Activated naive CD8-positive, alpha-beta T cell treated with anti-CD3 and anti-CD28 coated beads, Interleukin-2, amount 10 ng/mL, durations not matched to agents 7 days and 5 days (primary cell): ENCODE measurements around the gene ST8SIA4. TPM values are rescaled to one million over a fixed set of nuclear protein-coding genes. Genes with fewer than 3 reads are reported as not detected.

Source experiments
- ATAC-seq: fragments of 150-1000 bp; cut with Tn5 transposase; one replicate; pipeline ENCODE4 v1.10.0; 2021; ENCODE audit warnings: low read depth, moderate library complexity
- POLR2A ChIA-PET: fragments of 350-600 bp; sonication (Branson Sonifier 250); formaldehyde crosslinking; loops from one replicate; lab custom pipeline; 2021; ENCODE audit warnings: antibody characterized with exemption; lab: Charles Lee
- DNase-seq: peaks from one replicate; pipeline ENCODE4 v3.0.0; 2021
- H3K27ac Mint-ChIP-seq: one replicate; pipeline ENCODE4 v1.8.0; 2022; ENCODE audit warnings: mild to moderate bottlenecking, mixed read lengths
- H3K27me3 Mint-ChIP-seq: one replicate; pipeline ENCODE4 v1.8.0; 2022; ENCODE audit warnings: mild to moderate bottlenecking, moderate library complexity, mixed read lengths
- H3K36me3 Mint-ChIP-seq: one replicate; pipeline ENCODE4 v1.8.0; 2021; ENCODE audit warnings: mild to moderate bottlenecking, mixed read lengths
- H3K4me1 Mint-ChIP-seq: one replicate; pipeline ENCODE4 v1.8.0; 2021; ENCODE audit warnings: mixed read lengths
- H3K4me3 Mint-ChIP-seq: one replicate; pipeline ENCODE4 v1.8.0; 2022; ENCODE audit warnings: mild to moderate bottlenecking, moderate library complexity, mixed read lengths
- H3K9me3 Mint-ChIP-seq: one replicate; pipeline ENCODE4 v1.8.0; 2021; ENCODE audit warnings: mixed read lengths
- total RNA-seq, 2 experiments: library from RNA; stranded (reverse); gene quantifications; one replicate each; pipeline ENCODE4 v1.2.3, GENCODE V29; 2021

Gene ST8SIA4
- total RNA-seq, 2 experiments from 2014 or later, result 37.0 to 39.2 TPM

- Mint-ChIP-seq H3K36me3 (peaks cover 6% of the 10 kb centered on the region), H3K4me3 (peak overlapping the region; percentile 81), H3K4me1 (peaks cover 23% of the 10 kb centered on the region), H3K27me3 (no peaks in the 10 kb centered on the region), H3K9me3 (no peaks in the 10 kb centered on the region), H3K27ac (peak overlapping the region; percentile 96)
- POLR2A ChIA-PET, result interaction anchor here (4.9 kb wide), 1 partner anchor 121 kb away, joined by 72 read pairs; the partner anchor contains the start of gene ST8SIA4
- peak; percentile 74 for ATAC-seq
- DNase-seq, result no peak
These were observed 122.7 kb downstream of the ST8SIA4 start for GRCh38 chr5:100780376-100780870.

- DNase-seq, result no peak
These were observed 123.3 kb downstream of the ST8SIA4 start for GRCh38 chr5:100779669-100780375.

GRCh38 chr5:100777680-100778300 lies 125.3 kb downstream of the ST8SIA4 start:
- POLR2A ChIA-PET, result interaction anchor here (0.6 to 4.9 kb wide), 3 partner anchors 124 to 1673 kb away, joined by 3 to 72 read pairs (median 4); partner anchors contain the start of gene ST8SIA4
- Mint-ChIP-seq H3K27me3 (no peaks in the 10 kb centered on the region), H3K4me3 (peak overlapping the region; percentile 59), H3K9me3 (no peaks in the 10 kb centered on the region), H3K27ac (peak overlapping the region; percentile 78), H3K36me3 (peaks cover 6% of the 10 kb centered on the region), H3K4me1 (peaks cover 23% of the 10 kb centered on the region)
- DNase-seq, result no peak
- ATAC-seq, result peak; percentile 46

More at GRCh38 chr5:100779669-100780375, 123.3 kb downstream of the ST8SIA4 start:
- Mint-ChIP-seq H3K36me3 (peaks cover 6% of the 10 kb centered on the region), H3K4me1 (peaks cover 23% of the 10 kb centered on the region), H3K27ac (peak overlapping the region; percentile 96), H3K4me3 (peak overlapping the region; percentile 81), H3K9me3 (no peaks in the 10 kb centered on the region), H3K27me3 (no peaks in the 10 kb centered on the region)
- peak; percentile 41 for ATAC-seq
- POLR2A ChIA-PET, result interaction anchor here (4.9 kb wide), 1 partner anchor 122 kb away, joined by 72 read pairs; the partner anchor contains the start of gene ST8SIA4

DNA sequence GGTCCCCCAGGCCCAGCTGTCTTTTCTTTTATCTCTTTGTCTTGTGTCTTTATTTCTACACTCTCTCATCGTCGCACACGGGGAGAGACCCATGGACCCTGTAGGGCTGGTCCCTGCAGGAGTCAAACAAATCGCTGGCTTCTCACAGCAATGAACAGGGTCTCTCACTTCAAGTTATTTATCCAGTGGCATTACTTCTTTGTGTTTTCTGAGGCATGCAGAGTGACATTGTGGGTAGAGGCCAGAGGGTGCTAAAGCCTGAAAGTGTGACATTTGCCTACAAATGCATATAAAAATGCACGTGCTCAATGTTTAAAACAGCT lies 127.6 kb downstream of the ST8SIA4 start:
- Mint-ChIP-seq H3K27ac (no peak overlapping the region), H3K27me3 (no peaks in the 10 kb centered on the region), H3K36me3 (peaks cover 5% of the 10 kb centered on the region), H3K4me1 (peaks cover 21% of the 10 kb centered on the region), H3K9me3 (no peaks in the 10 kb centered on the region), H3K4me3 (no peak overlapping the region)
- no peak for ATAC-seq
- no peak for DNase-seq
- POLR2A ChIA-PET, result interaction anchor here (2.5 kb wide), 1 partner anchor 127 kb away, joined by 8 read pairs; the partner anchor contains the start of gene ST8SIA4

DNA sequence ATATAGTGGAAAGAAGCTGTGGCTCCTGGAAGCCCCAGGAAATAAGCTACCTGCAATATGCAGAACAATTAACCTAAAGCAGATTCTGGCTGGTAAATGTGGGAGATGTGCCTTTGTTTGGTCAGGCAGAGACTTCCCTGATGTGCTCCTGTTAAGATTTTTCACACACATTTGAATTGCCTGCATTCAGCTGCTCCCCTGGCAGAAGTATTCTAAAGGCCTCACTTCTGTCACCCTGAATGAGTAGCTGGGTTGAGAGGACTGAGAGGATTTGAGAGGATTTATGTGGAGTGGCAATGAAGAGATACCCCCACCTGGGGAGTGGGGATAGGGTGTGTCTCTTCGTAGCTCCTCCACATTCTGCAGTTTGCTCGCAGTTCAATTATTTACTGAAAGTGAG lies 130.5 kb downstream of the ST8SIA4 start:
- Mint-ChIP-seq H3K36me3 (peaks cover 2% of the 10 kb centered on the region), H3K4me3 (no peak overlapping the region), H3K27ac (no peak overlapping the region), H3K9me3 (no peaks in the 10 kb centered on the region), H3K27me3 (no peaks in the 10 kb centered on the region), H3K4me1 (peaks cover 1% of the 10 kb centered on the region)
- ATAC-seq, result no peak
- DNase-seq, result no peak
- POLR2A ChIA-PET, result interaction anchor here (0.6 to 0.7 kb wide), 2 partner anchors 39 to 131 kb away, joined by 3 read pairs; partner anchors contain the start of gene ST8SIA4

GRCh38 chr5:100772006-100772405 lies 131.1 kb downstream of the ST8SIA4 start:
- no peak for ATAC-seq
- Mint-ChIP-seq H3K36me3 (peaks cover 2% of the 10 kb centered on the region), H3K4me3 (no peak overlapping the region), H3K27ac (no peak overlapping the region), H3K9me3 (no peaks in the 10 kb centered on the region), H3K4me1 (no peaks in the 10 kb centered on the region), H3K27me3 (no peaks in the 10 kb centered on the region)
- POLR2A ChIA-PET, result interaction anchor here (0.6 to 0.7 kb wide), 2 partner anchors 38 to 131 kb away, joined by 3 read pairs; partner anchors contain the start of gene ST8SIA4
- no peak for DNase-seq

DNA sequence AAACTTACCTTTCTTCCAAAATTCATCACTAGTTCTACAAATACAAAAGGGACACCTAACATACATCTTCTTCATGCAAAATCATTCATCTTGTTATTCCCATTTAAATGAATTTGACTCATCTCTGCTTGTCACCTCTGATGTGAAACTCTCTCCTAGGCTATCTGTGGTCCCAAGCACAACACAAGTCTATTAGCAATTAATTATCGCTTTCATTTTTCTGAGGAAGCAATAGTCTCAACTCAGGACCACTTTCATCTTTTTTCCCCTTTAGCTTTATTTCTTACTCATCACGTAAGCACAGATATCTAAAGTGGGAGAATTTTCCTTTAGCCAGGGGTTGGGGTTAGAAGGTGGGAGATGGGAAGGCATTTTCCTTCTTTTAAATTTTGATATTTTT lies 131.9 kb downstream of the ST8SIA4 start:
- Mint-ChIP-seq H3K27ac (no peak overlapping the region), H3K27me3 (no peaks in the 10 kb centered on the region), H3K4me3 (no peak overlapping the region), H3K36me3 (peaks cover 2% of the 10 kb centered on the region), H3K4me1 (no peaks in the 10 kb centered on the region), H3K9me3 (no peaks in the 10 kb centered on the region)
- ATAC-seq (no peak), DNase-seq (no peak)
- POLR2A ChIA-PET, result no interaction called here

DNA sequence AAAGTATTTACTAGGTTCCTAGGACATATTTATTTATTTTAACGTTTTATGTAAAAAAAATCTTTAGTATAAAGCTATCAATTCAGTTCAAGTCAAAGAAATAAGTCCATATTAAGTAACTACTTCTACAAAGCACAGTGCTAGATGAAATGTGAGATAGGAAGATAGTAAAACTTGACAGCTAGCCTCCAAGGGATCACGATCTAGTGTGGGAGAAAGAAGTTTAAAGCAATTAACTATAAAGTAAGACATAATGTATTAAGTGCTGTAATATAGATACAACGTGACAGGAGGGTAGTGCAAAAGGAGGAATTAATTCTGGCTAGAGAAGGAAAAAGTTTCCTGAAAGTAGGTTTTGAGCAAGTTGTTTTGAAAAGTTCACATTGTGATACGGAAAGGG lies 134.9 kb downstream of the ST8SIA4 start:
- Mint-ChIP-seq H3K27ac (no peak overlapping the region), H3K4me1 (no peaks in the 10 kb centered on the region), H3K27me3 (peaks cover 2% of the 10 kb centered on the region), H3K9me3 (no peaks in the 10 kb centered on the region), H3K36me3 (peaks cover 2% of the 10 kb centered on the region), H3K4me3 (no peak overlapping the region)
- POLR2A ChIA-PET, result no interaction called here
- ATAC-seq, result no peak
- no peak for DNase-seq

GRCh38 chr5:100762995-100763394 lies 140.1 kb downstream of the ST8SIA4 start:
- no peak overlapping the region for H3K27ac Mint-ChIP-seq
- H3K4me1 Mint-ChIP-seq, result no peaks in the 10 kb centered on the region
- H3K36me3 Mint-ChIP-seq, result no peaks in the 10 kb centered on the region
- H3K9me3 Mint-ChIP-seq, result no peaks in the 10 kb centered on the region
- POLR2A ChIA-PET, result no interaction called here
- H3K4me3 Mint-ChIP-seq, result no peak overlapping the region
- DNase-seq, result no peak
- ATAC-seq, result no peak
- H3K27me3 Mint-ChIP-seq, result peaks cover 6% of the 10 kb centered on the region

DNA sequence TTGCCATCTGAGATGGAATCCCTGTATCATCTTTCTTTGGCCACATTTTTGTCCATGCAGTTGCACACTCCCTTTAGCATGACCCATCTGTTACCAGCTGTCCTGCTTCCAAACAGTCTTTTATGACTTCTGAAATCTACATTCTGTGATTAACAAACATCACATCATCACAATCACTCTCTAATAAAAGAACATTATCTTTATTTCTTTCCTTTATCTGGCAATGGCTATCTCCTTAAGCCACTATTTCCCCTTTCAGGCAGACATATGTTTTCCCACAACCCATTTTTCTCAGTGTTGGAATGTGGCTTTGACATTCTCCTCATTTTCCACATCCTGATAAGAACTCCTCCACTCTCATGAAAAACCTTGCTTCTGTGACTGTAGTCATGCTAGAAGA lies 141.0 kb downstream of the ST8SIA4 start:
- ATAC-seq (no peak), DNase-seq (no peak)
- Mint-ChIP-seq H3K27ac (no peak overlapping the region), H3K9me3 (no peaks in the 10 kb centered on the region), H3K36me3 (no peaks in the 10 kb centered on the region), H3K4me3 (no peak overlapping the region), H3K27me3 (peaks cover 6% of the 10 kb centered on the region), H3K4me1 (no peaks in the 10 kb centered on the region)
- POLR2A ChIA-PET, result no interaction called here

DNA sequence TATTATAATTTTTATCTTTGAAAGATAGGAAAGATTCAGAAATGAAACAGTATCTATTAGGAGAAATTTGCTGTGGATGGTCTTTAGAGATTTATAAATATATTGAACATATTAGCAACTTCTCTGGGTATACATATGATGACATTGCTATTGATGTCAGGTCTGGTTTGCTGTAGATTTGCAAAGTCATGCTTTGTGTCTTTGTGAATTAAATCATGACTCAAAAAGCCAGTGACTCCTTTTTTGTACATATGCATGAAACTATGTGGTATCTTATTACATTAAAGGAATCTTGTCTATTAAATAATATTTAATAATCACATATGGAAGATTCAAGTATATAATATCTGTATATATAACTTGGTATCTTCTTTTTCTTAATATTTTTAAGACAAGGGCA lies 141.9 kb downstream of the ST8SIA4 start:
- POLR2A ChIA-PET, result no interaction called here
- DNase-seq (no peak), ATAC-seq (no peak)
- no peaks in the 10 kb centered on the region for H3K36me3 Mint-ChIP-seq
- H3K4me1 Mint-ChIP-seq, result no peaks in the 10 kb centered on the region
- no peaks in the 10 kb centered on the region for H3K9me3 Mint-ChIP-seq
- H3K27ac Mint-ChIP-seq, result no peak overlapping the region
- no peak overlapping the region for H3K4me3 Mint-ChIP-seq
- peaks cover 6% of the 10 kb centered on the region for H3K27me3 Mint-ChIP-seq

DNA sequence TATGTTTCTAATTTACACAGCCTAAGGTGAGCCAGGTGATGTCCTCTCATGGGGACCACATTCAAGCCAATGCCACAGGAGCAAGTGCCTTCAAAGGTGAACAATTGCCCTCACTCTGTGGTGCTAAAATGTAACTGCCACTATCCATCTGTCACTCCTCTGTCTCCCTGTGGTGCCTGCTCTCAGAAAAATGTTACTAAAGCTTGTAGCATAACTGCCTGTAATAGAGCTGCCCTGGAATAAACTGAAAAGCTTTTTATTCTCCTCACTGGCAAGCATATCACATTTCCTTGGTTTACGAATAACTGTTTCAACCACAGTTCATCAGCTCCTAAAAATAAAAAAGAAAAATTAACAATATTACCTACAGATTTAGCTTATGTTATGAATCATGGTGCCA lies 142.4 kb downstream of the ST8SIA4 start:
- peaks cover 3% of the 10 kb centered on the region for H3K27me3 Mint-ChIP-seq
- POLR2A ChIA-PET, result no interaction called here
- H3K36me3 Mint-ChIP-seq, result no peaks in the 10 kb centered on the region
- no peaks in the 10 kb centered on the region for H3K4me1 Mint-ChIP-seq
- no peak overlapping the region for H3K27ac Mint-ChIP-seq
- ATAC-seq (no peak), DNase-seq (no peak)
- no peak overlapping the region for H3K4me3 Mint-ChIP-seq
- H3K9me3 Mint-ChIP-seq, result no peaks in the 10 kb centered on the region

DNA sequence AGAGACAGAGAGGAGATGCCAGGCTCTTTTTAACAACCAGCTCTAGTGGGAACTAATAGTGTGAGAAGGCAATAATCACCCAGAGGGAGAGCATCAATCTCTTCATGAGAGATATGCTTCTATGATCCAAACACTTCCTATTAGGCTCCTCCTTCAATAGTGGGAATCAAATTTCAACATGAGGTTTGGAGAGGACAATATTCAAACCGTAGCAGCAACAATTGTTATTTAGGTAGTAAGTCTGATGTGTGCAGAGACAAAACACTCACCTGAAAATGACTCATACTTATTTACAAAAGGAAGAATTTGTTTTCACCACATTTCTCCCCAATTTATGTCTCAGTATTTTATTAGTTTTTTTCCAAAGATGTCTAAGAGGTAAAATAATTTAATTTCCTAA lies 144.3 kb downstream of the ST8SIA4 start:
- no peak for DNase-seq
- peaks cover 3% of the 10 kb centered on the region for H3K27me3 Mint-ChIP-seq
- H3K4me1 Mint-ChIP-seq, result no peaks in the 10 kb centered on the region
- no peaks in the 10 kb centered on the region for H3K9me3 Mint-ChIP-seq
- POLR2A ChIA-PET, result no interaction called here
- H3K4me3 Mint-ChIP-seq, result no peak overlapping the region
- no peaks in the 10 kb centered on the region for H3K36me3 Mint-ChIP-seq
- no peak for ATAC-seq
- H3K27ac Mint-ChIP-seq, result no peak overlapping the region
